GM12865 (cell line): Measurements from ENCODE around the gene DOK1.
"Not testable (repeated sequence)": the region's sequence is repeated elsewhere in the genome, so short reads cannot be mapped to it uniquely, and the experiment has no call there.

Experiments
- DNase-seq: peaks from one replicate; pipeline ENCODE4 v3.0.0; 2010; ENCODE audit warnings: low read depth
- H3K4me3 ChIP-seq: 2 replicates; pipeline ENCODE4 v1.5.1; 2011; ENCODE audit warnings: mild to moderate bottlenecking, low read depth, low read length, control low read depth
- CTCF ChIP-seq: IDR thresholded peaks from 2 replicates; pipeline ENCODE4 v1.5.1; 2011; ENCODE audit warnings: low read length, control low read depth, low read depth, inconsistent platforms; ENCODE audit not compliant: insufficient read depth; ENCODE audit errors: missing control alignments

The DOK1 gene

GRCh38 chr2:74556159-74556558 lies 1.6 kb downstream of the DOK1 start:
- DNase-seq, result no peak
- TF ChIP-seq CTCF, result no peak
- H3K4me3 ChIP-seq, result peak overlapping the region; percentile 98

GRCh38 chr2:74556831-74557370 lies 2.4 kb downstream of the DOK1 start:
- no peak for DNase-seq
- no peak overlapping the region for H3K4me3 ChIP-seq
- no peak for TF ChIP-seq CTCF

- H3K4me3 ChIP-seq, result no peak overlapping the region
- TF ChIP-seq CTCF, result no peak
- DNase-seq, result no peak
These were observed 4.0 kb downstream of the DOK1 start for GRCh38 chr2:74558284-74559230.

- no peak for TF ChIP-seq CTCF
- DNase-seq, result no peak
- H3K4me3 ChIP-seq, result no peak overlapping the region
These were observed 5.4 kb downstream of the DOK1 start for GRCh38 chr2:74559912-74560311.

- no peak for TF ChIP-seq CTCF
These were observed 6.1 kb downstream of the DOK1 start for GRCh38 chr2:74560591-74560990.

GRCh38 chr2:74561022-74561421 lies 6.5 kb downstream of the DOK1 start:
- DNase-seq, H3K4me3 ChIP-seq: not testable (repeated sequence)

More at GRCh38 chr2:74560591-74560990, 6.1 kb downstream of the DOK1 start:
- no peak overlapping the region for H3K4me3 ChIP-seq
- no peak for DNase-seq

- no peak for TF ChIP-seq CTCF
- DNase-seq, result no peak
- no peak overlapping the region for H3K4me3 ChIP-seq
These were observed 7.7 kb downstream of the DOK1 start for GRCh38 chr2:74562126-74562775.
